HG02884 (cell line): ENCODE data around the gene NEIL3.

ENCODE experiments used
- ATAC-seq: cut with Tn5 transposase; IDR thresholded peaks from one replicate; pipeline ENCODE4 v1.9.1; 2021; ENCODE audit warnings: mild to moderate bottlenecking, moderate library complexity; ENCODE audit not compliant: unreplicated experiment

NEIL3 gene, protein sequence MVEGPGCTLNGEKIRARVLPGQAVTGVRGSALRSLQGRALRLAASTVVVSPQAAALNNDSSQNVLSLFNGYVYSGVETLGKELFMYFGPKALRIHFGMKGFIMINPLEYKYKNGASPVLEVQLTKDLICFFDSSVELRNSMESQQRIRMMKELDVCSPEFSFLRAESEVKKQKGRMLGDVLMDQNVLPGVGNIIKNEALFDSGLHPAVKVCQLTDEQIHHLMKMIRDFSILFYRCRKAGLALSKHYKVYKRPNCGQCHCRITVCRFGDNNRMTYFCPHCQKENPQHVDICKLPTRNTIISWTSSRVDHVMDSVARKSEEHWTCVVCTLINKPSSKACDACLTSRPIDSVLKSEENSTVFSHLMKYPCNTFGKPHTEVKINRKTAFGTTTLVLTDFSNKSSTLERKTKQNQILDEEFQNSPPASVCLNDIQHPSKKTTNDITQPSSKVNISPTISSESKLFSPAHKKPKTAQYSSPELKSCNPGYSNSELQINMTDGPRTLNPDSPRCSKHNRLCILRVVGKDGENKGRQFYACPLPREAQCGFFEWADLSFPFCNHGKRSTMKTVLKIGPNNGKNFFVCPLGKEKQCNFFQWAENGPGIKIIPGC

DNA sequence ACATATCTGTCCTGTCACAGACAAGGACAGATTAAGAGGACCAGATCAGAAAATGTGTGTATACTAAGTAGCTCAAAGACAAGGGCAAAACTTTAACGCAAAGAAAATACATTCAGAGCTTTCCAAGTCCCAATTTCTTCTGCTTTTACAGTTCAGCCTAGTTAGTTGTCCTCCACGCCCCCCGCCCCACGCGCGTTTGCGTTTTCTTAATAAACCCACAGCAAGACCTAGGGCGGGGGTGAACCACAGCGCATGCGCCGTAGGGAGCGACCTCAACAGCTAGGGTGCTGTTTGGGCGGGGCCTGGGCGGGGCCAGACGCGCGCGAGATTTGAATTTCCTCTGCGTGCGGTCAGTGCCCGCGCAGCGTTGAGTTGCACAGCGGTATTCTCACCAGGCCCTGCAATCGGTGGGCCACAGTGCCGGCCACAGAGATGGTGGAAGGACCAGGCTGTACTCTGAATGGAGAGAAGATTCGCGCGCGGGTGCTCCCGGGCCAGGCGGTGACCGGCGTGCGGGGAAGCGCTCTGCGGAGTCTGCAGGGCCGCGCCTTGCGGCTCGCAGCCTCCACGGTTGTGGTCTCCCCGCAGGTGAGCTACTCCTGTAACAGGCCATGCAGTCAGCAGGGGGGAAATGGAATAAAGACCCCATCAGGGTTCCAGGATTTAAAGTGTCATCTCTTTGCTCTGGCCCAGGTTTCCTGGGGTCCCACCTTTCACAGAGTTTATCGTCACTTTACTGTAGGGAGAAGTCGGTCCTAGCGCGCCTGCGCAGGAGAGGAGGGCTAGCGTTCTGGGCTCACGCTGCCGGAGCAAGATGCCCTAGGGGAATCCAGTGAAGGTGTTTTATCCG, at the start of gene NEIL3:
Gene NEIL3 (plus strand): TSS at position 353 of the 850 bp plus-strand sequence. CDS start 80 bp downstream, at position 433.
- ATAC-seq: peak; percentile 86

DNA sequence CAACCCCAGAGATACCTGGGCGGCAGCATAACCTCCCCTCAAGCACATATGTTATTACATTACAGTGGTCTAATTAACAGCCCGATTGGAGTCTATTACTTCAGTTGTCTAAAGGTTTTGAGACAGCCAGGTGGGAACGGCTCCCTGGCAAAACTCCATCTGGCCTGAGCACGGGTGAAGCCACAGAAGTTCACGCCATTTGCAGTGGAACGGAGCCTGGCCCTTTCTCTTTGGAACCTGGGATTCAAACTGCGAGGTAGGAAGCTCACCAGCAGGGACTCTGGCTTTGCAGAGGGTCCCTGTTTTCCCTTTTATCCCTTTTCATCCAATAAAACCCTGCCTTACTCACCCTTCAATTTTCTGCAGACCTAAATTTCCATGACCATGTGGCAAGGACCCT, 45.9 kb upstream of the NEIL3 start:
- ATAC-seq: no peak

DNA sequence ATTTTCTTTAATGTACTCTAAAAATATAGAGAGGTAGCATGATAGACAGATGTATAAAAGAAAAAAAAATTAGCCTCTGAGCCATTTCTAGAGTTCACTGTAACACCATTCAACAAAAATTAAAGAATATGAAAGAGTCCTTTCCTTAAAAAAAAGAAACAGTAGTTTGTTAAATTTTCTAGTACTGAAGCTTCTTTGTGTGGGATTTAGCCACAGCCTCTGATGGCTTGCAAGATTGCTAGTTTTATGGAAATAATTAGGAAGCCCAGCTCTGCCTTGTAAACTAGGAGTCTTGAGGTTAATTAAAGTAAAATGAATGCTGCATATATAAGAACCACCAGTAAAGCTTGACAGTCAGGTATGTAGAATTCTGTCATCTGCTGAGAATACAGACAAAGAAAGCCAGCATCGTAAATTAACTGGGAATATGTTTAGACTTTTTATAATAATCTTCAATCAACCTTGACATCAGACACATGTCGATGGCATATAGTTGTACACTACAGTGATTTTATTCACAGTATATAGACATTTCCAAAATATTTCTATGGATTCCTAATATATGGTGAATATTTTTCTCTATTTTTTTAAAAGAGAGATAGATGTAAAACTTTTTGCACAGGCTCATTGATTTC, 44.8 kb upstream of the NEIL3 start:
- ATAC-seq: no peak

DNA sequence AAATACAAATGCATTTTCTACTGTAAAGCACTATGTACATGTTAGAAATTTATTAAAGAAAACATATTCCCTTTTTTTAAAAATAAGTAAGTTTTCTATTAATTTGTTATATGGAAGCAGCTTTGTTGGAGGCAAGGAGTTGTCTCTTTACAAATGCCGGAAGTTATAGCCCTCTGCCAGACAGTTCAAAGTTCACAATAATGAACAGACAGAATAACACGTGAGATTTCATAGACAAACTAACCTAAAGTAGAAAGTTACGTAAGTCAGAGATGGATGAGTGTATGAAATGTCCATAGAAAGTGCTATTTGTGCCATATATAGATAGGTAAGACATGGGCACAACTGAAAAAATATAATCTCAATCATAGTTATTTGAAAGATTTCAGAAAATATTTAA, 43.9 kb upstream of the NEIL3 start:
- no peak for ATAC-seq

DNA sequence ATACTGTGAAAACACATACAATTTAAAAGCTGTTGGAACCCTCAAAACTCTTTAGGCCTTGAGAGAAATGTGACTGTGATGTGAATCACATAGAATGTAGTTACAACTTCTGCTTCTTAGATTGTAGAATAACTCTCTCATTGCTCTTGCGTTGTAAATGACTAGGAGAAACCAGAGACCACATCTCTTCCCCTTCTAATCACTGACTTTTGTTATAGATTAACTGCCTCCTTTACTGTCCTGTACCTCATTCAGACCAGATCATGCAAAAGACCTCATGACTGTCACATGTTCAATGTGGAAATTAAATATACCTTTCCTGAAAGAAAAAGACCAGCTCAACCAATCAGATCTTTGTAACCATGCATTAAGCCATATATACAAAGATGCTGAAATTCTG, 43.2 kb upstream of the NEIL3 start:
- ATAC-seq: no peak

DNA sequence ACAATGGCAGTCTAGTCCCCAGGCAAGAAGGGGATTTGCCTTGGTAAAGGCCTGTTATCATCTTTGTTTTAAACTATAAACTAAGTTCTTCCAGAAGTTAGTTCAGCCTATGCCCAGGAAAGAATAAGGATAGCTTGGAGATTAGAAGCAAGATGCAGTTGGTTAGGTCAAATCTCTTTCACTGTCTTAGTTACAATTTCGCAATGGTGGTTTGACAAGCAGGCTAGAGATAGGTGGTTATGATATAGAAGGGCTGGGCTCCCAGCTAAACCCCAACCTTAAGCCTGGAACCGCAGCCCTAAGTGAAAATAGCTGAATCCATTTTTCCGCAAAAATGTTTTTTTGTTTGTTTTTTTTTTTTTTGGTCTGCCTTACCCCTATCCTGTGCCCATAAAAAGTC, 41.8 kb upstream of the NEIL3 start:
- no peak for ATAC-seq

DNA sequence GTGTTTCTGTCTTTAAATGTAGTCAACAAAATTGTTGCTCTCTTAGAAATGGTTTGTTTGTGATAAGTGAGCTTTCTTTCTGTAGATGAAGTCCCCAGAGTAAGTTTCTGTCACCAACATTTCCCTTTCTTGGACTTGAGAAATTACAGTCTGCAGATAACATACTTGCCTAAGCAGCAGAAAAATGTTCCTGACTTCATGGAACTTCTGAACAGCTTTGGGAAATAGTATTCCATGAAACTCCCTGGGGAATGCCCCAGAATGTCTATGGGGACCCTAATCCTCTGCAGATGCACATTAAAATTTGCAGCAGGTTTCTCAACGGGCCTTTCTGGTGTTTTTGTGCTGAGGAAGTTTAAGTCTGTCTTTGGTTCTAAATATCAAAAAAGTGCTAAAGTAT, 38.6 kb upstream of the NEIL3 start:
- no peak for ATAC-seq

DNA sequence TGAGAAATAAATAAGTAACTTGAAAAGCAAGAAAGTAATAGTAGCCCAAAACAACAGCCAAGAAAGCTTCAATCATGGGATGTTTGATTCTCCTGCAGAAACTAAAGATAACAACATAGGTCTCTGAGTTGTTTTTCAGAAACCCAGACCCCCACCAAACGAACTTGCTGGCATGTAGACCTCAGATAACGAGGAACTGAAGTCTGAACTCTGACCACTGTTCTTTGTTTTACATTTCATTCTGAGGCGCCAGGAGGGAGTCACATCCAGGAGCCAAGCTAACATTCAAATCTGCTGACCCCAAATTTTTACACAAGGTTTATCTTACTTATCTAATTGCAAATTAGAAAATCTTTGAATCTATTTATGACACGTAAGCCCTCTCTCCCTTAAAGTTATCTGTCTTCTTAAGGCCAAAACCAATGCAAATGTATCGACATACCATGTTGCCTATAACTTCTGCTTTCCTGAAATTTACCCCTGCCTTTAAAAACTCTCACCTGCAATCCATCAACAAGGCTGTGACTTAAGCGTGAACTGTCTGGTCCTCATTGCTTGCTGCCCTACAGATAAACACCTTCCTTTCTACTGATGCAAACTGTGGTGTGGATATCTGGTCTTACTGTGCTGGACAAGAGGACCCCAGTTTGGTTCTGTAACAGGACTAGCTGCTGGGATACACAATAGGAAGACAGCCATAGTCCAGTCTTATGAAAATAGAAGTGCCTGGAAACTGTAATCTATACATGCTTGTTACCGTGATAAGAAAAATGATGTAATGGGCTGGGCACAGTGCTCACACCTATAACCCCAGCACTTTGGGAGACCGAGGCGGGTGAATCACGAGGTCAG, 37.5 kb upstream of the NEIL3 start:
- no peak for ATAC-seq

DNA sequence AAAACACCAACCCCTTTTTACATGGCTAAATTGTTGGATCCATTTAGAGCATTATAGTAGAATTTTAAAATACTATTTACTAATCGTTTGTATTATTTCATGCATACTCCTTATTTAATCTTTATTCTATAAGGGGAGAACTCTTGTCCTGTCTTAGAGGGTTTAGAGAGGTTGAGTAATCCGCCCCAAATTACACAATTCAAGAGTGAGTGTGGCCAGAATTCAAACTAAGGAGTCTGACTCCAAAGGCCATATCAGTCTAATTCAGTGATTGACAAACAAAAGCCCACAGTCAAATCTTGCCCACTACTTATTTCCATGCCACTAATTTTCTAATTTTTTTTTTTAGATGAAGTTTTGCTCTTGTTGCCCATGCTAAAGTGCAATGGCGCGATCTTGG, 33.7 kb upstream of the NEIL3 start:
- no peak for ATAC-seq

DNA sequence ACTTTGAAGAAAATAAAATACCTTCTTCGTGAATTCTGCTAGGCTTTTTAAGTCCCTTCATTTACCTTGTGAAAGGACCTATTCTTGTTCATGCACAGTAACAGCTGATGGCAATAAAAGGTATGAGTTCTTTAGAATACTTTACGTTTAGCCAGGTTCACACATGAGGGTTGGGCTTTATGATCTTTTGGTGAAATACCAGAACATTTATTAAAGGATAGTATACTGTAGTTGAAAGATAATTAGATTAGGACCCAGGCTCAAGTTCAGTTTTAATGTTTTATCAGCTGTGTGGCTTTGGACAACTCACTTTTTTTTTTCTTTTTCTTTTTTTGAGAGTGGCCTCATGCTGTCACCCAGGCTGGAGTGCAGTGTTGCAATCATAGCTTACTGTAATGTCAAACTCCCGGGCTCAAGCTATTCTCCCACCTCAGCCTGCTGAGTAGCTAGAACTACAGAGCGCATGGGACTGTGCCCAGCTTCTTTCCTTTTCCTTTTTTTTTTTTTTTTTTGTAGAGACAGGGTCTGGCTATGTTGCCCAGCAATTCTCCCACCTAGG, 28.2 kb upstream of the NEIL3 start:
- ATAC-seq: no peak

DNA sequence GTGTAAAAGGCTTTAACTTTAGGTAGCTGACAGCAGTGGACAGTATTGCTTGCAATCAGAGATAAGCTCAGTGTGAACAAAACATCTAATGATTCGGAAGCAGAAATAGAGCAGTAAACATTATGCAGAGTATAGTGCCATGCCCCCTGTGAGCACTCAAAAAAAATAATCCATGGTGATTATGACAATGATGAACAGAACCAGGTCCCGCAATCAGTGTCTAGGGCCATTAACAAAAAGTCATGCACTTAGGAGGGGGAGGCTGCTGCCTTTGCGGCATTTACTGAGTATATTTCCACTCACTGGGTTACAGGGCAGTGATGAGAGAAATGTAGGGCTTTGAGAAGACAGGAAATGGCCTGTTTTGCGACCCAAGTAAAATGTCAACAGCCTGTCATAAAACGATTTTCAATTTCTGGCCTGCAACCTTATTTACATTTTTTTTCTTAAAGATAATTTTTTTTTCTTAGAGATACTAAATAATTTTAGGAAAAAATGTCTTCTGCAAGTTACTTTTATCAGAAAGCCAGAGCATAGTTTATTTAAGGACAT, 27.3 kb upstream of the NEIL3 start:
- no peak for ATAC-seq

DNA sequence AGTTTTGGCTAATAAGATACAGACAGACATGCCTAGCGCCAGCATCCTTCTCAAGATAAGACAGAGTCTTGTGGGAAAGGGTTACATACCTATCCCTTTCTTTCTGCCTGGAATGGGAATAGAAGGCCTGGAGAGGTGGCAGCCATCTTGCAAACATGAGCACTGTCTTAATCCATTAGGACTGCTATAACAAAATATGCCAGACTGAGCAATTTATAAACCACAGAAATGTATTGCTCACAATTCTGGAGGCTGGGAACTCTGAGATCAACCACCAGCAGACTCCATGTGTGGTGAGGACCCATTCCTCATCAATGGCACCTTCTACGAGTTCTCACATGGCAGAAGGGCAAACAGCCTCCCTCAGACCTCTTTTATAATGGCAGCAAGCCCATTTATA, 26.5 kb upstream of the NEIL3 start:
- ATAC-seq: no peak

DNA sequence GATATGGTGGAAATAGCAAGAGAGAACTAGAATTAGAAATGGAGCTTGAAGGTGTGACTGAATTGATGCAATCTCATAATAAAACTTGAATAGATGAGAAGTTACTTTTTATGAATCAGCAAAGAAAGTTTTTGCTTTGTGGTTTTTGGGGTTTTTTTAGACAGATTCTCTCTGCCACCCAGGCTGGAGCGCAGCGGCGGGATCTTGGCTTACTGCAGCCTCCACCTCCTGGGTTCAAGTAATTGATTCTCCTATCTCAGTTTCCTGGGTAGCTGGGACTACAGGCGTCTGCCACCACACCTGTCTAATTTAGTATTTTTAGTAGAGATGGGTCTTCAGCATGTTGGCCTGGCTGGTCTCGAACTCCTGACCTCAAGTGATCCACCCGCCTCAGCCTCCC, 23.7 kb upstream of the NEIL3 start:
- no peak for ATAC-seq

DNA sequence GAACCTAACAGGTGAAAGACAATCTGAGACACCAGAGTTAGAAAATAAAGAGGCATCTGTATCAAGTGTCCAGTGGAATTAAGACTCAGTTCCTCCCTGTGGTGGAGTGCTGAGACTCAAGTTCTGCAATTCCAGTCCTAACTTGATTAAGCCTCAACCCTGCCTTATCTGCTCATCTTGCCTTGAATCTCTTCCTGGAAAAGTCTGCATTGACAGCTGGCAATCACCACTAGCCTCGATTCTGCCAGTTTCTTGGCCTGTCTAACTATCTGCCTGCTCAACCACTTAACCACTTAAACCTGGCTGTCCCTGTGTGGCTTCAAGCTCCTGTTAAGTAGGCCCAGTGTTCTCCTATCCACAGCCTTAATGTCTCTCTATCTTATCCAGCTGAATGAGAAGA, 22.4 kb upstream of the NEIL3 start:
- ATAC-seq: no peak

DNA sequence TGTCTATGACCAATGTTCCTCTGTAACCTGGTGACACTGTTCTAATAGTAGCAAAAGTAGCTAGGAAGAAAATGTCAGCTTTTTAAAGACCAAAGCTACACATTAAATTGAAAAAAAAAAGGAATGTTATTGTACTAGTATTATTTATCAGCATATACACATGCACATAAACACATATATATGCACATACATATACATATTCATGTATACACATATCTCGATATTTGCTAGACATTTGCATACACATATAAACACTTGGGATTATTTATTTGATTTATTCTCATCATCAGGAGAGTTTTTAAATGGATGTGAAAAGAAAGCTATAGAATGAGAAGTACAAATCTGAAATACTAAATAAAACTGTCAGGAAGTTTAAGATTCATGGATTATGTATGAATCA, 21.3 kb upstream of the NEIL3 start:
- ATAC-seq: no peak

DNA sequence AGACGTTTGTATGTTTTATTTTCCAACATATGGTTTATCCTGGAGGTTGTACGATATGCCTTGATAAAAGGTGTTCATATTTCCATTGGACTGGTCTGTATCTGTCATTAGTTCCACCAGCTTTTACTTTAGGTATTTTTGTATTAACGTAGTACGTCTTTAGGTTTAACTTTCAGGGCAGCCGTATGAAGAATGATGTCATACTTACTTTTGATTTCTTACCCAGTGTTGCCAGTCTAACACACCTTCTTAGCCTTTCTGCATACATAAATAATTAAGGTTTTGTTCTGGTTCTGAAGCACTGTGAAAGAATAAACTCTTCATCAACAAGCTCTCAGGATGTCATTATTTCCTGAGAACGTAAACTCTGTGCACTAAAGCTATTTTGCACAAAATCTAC, 18.9 kb upstream of the NEIL3 start:
- ATAC-seq: no peak

DNA sequence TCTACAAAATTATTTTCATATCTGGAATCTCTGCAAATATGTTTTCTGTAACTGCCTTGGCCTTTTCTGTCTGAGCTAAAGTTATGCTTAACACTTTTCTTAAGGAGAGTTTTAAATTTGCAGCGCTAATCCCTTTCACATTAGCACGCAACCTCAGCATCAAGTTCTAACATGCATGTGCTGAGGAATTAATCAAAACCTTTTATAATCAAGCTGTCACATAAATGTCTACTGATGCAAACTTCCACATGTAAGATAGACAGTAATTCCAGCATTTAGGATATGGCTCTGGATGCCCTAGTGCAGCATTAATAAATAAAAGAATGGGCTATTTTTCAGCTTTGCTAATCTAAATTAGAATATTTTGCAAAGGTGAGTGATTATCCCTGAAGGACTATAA, 17.5 kb upstream of the NEIL3 start:
- no peak for ATAC-seq

DNA sequence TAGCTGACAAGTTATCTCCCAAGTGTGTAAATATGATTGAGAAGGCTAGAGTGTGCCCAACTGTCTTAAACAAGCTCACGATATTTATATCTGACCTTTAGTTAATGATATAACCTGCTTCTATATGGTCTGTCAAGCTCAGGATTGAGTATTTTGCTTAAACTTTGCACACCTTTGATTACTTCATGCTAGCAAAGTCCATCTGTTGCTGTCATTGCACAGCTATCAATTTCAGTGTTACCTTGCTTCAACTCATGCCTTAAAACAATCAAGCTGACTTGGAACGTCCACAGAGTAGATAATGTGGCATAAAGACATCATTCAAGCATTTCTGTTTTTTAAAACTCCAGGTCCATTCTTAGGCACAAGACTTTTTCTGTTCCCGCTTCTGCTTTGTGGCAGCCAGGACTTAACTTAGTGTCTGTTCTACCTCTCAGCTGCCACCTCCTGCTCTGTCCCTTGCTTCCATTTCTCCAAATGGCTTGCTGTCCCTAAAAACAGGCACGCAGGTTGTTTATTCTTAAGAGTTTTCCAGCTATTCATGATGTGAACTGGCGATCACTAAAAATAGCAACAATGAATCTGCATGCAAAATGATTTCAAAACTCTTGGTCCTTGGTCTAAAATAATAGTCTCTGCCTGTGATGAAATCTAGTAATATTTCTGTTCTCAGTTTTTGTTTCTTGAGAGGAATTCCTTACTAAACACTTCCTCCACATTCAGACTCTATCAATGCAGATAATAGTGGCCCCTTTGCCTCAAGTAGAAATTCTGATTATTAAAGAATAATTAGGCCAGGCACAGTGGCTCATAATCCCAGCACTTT, 16.3 kb upstream of the NEIL3 start:
- no peak for ATAC-seq
